Right lobe of liver (tissue), 4 donors: ENCODE data around the gene TOMM40L.

ENCODE experiments used
- POLR2A ChIP-seq: fragments of 450-650 bp; IDR thresholded peaks from one replicate; pipeline ENCODE4 v1.6.1; 2017; ENCODE audit warnings: antibody characterized with exemption, mild to moderate bottlenecking
- TF ChIP-seq, protein P1 (sequence below), 4 donors: fragments of 200-600 bp in 3 of 4; fragments of 450-650 bp in 1 of 4; IDR thresholded peaks; one replicate each; pipeline versions ENCODE4 v1.5.1 to v1.8.0; 2016 to 2022; ENCODE audit warnings: antibody characterized with exemption in 4 of 4, mild to moderate bottlenecking in 2 of 4
- donor health status: DM: no; HTN: no; CAD: no.
- donor health status: DM: no; HTN: no; CAD: no.
- donor health status: DM: no; HTN: yes; CAD: no.

DNA sequence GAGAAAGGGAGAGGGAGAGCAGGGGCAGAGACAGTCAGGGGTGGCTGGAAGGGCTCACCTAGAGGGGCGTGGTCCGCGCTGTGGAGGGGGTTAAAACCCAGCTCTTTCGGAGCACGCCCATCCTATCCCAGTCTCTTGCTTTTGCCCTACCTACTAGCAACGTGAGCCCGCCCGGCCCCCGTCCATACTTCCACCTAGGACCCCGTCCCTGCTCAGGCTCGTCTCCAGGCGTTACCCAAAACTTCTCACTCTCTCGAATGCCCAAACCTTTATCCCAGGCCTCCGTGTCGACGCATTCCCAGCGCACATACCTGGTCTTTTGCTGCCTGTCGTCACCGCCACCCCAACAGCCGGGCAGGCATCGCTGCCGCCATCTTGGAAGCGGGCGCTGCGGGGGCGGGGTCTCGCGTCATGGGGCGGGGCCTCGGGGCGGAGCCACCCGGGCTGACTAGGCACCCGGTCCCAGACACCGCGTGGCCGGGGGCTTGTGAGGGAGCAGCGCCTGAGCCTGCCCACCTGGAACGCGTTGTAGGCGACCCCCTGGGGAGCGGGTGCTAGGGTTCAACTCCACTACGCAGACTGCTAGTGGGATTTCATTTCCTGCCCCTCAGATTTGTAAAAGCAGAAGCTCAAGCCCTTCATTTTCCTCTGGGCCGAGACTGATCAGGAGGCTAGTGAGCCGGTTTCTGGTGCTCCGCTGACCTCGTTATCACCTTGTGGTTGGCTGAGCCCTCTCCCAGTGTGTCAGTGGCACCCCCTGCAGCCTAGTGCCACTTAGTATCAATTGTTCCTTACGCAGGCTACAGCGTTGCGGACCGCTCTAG is 48.5 kb upstream of the TOMM40L start, which contains the start of gene B4GALT3:
- TF ChIP-seq, protein P1, sequence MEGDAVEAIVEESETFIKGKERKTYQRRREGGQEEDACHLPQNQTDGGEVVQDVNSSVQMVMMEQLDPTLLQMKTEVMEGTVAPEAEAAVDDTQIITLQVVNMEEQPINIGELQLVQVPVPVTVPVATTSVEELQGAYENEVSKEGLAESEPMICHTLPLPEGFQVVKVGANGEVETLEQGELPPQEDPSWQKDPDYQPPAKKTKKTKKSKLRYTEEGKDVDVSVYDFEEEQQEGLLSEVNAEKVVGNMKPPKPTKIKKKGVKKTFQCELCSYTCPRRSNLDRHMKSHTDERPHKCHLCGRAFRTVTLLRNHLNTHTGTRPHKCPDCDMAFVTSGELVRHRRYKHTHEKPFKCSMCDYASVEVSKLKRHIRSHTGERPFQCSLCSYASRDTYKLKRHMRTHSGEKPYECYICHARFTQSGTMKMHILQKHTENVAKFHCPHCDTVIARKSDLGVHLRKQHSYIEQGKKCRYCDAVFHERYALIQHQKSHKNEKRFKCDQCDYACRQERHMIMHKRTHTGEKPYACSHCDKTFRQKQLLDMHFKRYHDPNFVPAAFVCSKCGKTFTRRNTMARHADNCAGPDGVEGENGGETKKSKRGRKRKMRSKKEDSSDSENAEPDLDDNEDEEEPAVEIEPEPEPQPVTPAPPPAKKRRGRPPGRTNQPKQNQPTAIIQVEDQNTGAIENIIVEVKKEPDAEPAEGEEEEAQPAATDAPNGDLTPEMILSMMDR (IDR thresholded peaks at IDR 0.05) = peak; percentile 23 to 48 (median 34)
- TF ChIP-seq POLR2A = peak; percentile 81
